Adipocyte (in vitro differentiated cells): ENCODE data around the gene GRHL3.

Source experiments
- DNase-seq: peaks from one replicate; pipeline ENCODE4 v3.0.0-alpha.2; 2015; ENCODE audit warnings: low read depth
- H3K27me3 ChIP-seq: replicated peaks from 2 replicates; pipeline ENCODE4 v1.7.0; 2013; ENCODE audit warnings: mild to moderate bottlenecking, low read length, moderate library complexity; ENCODE audit not compliant: control insufficient read depth, insufficient read depth
- H3K36me3 ChIP-seq: 2 replicates; pipeline ENCODE4 v1.7.0; 2013; ENCODE audit warnings: low read length, mild to moderate bottlenecking, moderate library complexity; ENCODE audit not compliant: control insufficient read depth, insufficient read depth, severe bottlenecking
- H3K4me1 ChIP-seq: 2 replicates; pipeline ENCODE4 v1.7.0; 2013; ENCODE audit warnings: mild to moderate bottlenecking, low read length, moderate library complexity; ENCODE audit not compliant: control insufficient read depth, insufficient read depth
- H3K4me3 ChIP-seq: 2 replicates; pipeline ENCODE4 v1.7.0; 2013; ENCODE audit warnings: mild to moderate bottlenecking, low read length, moderate library complexity
- H3K9ac ChIP-seq: 2 replicates; pipeline ENCODE4 v1.7.0; 2013; ENCODE audit warnings: mild to moderate bottlenecking, low read length, moderate library complexity
- H3K9me3 ChIP-seq: 2 replicates; pipeline ENCODE4 v1.7.0; 2013; ENCODE audit warnings: mild to moderate bottlenecking, low read length, moderate library complexity; ENCODE audit not compliant: control insufficient read depth

The GRHL3 gene

DNA sequence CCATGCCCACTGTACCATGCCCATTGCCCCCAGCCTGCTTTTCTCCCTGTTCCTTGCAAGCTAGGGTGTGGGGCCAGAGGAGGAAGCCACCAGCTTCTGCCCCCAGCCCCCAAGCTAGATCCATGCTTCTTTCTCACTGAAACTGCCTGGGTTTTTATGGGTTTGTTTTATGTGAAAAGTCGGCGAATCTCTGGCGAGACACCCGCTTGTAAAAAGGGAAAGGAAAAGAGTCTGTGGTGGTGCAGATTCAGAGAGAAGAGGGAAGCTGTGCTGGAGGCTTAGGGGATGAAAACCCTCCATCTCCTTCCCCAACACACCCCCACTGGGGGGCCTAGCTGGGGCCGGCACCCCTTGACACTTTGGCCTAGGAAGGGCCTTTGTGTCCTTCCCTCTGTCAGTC, 26.2 kb downstream of the GRHL3 start:
- DNase-seq = no peak
- Histone ChIP-seq H3K4me1 (no peaks in the 10 kb centered on the region), H3K27me3 (peaks cover 32% of the 10 kb centered on the region)

GRCh38 chr1:24347159-24347934, 28.2 kb downstream of the GRHL3 start:
- H3K4me1 ChIP-seq = no peaks in the 10 kb centered on the region
- no peak overlapping the region for H3K9ac ChIP-seq
- H3K36me3 ChIP-seq = no peaks in the 10 kb centered on the region
- no peaks in the 10 kb centered on the region for H3K9me3 ChIP-seq
- DNase-seq = no peak
- H3K4me3 ChIP-seq = no peak overlapping the region
- H3K27me3 ChIP-seq = peaks cover 27% of the 10 kb centered on the region

More for the DNA sequence above, 26.2 kb downstream of the GRHL3 start:
- Histone ChIP-seq H3K36me3 (no peaks in the 10 kb centered on the region), H3K4me3 (no peak overlapping the region), H3K9me3 (no peaks in the 10 kb centered on the region), H3K9ac (no peak overlapping the region)

DNA sequence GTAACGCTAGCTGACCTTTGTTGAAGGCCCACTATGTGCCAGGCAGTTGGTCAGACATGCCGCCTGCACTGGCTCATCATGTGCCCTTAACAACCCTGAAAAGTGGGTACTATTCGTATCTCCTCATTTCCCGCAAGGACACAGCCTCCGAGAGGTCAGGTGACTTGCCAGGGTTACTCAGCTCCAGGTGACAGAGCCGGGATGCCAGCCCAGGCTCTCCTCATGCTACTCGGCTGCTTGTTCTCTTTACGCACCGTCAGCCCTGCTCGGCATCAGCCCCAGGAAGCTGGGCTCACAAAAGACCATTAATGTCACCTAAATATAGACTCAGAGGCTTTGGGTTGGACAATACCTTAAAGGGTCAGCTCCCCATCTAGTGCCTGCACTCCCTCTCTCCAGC, 29.0 kb downstream of the GRHL3 start:
- Histone ChIP-seq H3K4me1 (no peaks in the 10 kb centered on the region), H3K27me3 (peaks cover 27% of the 10 kb centered on the region), H3K36me3 (no peaks in the 10 kb centered on the region), H3K9me3 (no peaks in the 10 kb centered on the region), H3K4me3 (no peak overlapping the region), H3K9ac (no peak overlapping the region)
- DNase-seq = no peak

DNA sequence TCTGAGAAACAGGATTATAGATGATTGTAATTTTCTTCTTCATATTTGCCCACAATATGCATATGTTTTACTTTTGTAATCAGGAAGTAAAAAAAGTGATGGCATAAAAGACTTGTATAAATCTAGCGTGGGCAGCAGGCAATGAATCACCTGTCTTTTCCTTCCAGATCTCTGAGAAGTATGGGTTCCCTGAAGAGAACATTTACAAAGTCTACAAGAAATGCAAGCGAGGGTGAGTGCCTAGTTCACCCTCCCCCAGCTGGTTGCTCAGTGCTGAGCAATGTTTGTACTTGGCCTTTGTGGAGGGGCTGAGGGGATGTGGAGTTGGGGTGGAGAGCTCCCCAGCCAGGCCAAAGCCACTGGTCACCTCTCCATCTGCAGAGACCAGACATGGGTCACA, 30.7 kb downstream of the GRHL3 start:
- Histone ChIP-seq H3K36me3 (no peaks in the 10 kb centered on the region), H3K4me3 (no peak overlapping the region), H3K9ac (no peak overlapping the region), H3K9me3 (no peaks in the 10 kb centered on the region), H3K27me3 (peaks cover 24% of the 10 kb centered on the region), H3K4me1 (no peaks in the 10 kb centered on the region)
- DNase-seq = no peak

GRCh38 chr1:24351247-24351646, 32.1 kb downstream of the GRHL3 start:
- no peak overlapping the region for H3K4me3 ChIP-seq
- peaks cover 21% of the 10 kb centered on the region for H3K27me3 ChIP-seq
- DNase-seq = no peak
- no peaks in the 10 kb centered on the region for H3K36me3 ChIP-seq
- no peaks in the 10 kb centered on the region for H3K4me1 ChIP-seq
- H3K9ac ChIP-seq = no peak overlapping the region
- H3K9me3 ChIP-seq = no peaks in the 10 kb centered on the region

- Histone ChIP-seq H3K4me3 (no peak overlapping the region), H3K27me3 (peaks cover 13% of the 10 kb centered on the region), H3K9me3 (no peaks in the 10 kb centered on the region), H3K9ac (no peak overlapping the region), H3K36me3 (no peaks in the 10 kb centered on the region), H3K4me1 (no peaks in the 10 kb centered on the region)
- DNase-seq = peak; percentile 21
Observed at GRCh38 chr1:24351918-24352627, 32.9 kb downstream of the GRHL3 start.

- Histone ChIP-seq H3K27me3 (no peaks in the 10 kb centered on the region), H3K9me3 (no peaks in the 10 kb centered on the region), H3K4me3 (no peak overlapping the region), H3K9ac (no peak overlapping the region), H3K4me1 (no peaks in the 10 kb centered on the region), H3K36me3 (peaks cover 7% of the 10 kb centered on the region)
- no peak for DNase-seq
Observed at GRCh38 chr1:24353292-24353891, 34.2 kb downstream of the GRHL3 start.

DNA sequence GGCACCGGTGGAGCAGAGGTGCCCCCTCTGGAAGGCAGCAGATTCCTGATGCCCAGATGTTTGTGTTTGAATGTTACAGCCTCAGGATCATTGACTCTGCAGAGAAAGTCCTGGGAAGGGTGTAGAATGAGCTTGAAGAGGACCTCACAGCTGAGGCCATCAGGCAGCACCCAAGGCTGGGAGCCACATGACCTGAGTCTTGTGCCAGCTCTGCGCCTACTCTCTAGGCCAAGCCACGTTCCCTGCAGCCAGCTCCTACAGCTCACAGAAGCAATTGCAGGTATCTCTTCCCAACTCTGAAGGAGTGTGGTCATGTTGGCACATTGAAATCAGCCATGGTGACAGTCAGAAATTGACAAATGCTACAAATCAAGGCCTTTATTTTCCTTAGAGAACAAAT, 36.3 kb downstream of the GRHL3 start:
- no peak for DNase-seq

GRCh38 chr1:24357038-24357437, 37.9 kb downstream of the GRHL3 start:
- Histone ChIP-seq H3K9ac (no peak overlapping the region), H3K4me1 (no peaks in the 10 kb centered on the region), H3K36me3 (peaks cover 7% of the 10 kb centered on the region), H3K4me3 (no peak overlapping the region), H3K9me3 (no peaks in the 10 kb centered on the region), H3K27me3 (no peaks in the 10 kb centered on the region)
- DNase-seq = no peak

More for the DNA sequence above, 36.3 kb downstream of the GRHL3 start:
- H3K4me1 ChIP-seq = no peaks in the 10 kb centered on the region
- H3K9ac ChIP-seq = no peak overlapping the region
- H3K9me3 ChIP-seq = no peaks in the 10 kb centered on the region
- H3K4me3 ChIP-seq = no peak overlapping the region
- H3K36me3 ChIP-seq = peaks cover 7% of the 10 kb centered on the region
- H3K27me3 ChIP-seq = no peaks in the 10 kb centered on the region

GRCh38 chr1:24360681-24361080, 41.5 kb downstream of the GRHL3 start:
- Histone ChIP-seq H3K36me3 (peaks cover 7% of the 10 kb centered on the region), H3K9me3 (no peaks in the 10 kb centered on the region), H3K9ac (no peak overlapping the region), H3K4me3 (no peak overlapping the region), H3K4me1 (peaks cover 30% of the 10 kb centered on the region), H3K27me3 (no peaks in the 10 kb centered on the region)
- no peak for DNase-seq

- Histone ChIP-seq H3K36me3 (peaks cover 7% of the 10 kb centered on the region), H3K9me3 (no peaks in the 10 kb centered on the region), H3K27me3 (no peaks in the 10 kb centered on the region), H3K9ac (no peak overlapping the region), H3K4me1 (peaks cover 30% of the 10 kb centered on the region), H3K4me3 (no peak overlapping the region)
- no peak for DNase-seq
Observed at GRCh38 chr1:24361811-24362210, 42.7 kb downstream of the GRHL3 start.
